Muscle of arm (tissue), 12 donors: ENCODE measurements around the gene RASSF7. TPM values are rescaled to one million over a fixed set of nuclear protein-coding genes. Genes with fewer than 3 reads are reported as not detected.

ENCODE experiments used
- DNase-seq: peaks from one replicate; pipeline ENCODE4 v3.0.0-alpha.2; 2013
- polyA plus RNA-seq, 12 donors: library from polyadenylated mRNA; unstranded; fragments of 120-200 nt; gene quantifications; one replicate each; pipeline ENCODE4 v1.2.1, GENCODE V29; 2013; ENCODE audit not compliant: insufficient read length in 12 of 12

The RASSF7 gene
- polyA plus RNA-seq, 12 donors, result 1.7 to 15.5 (median 2.4) TPM; not detected in 1

DNA sequence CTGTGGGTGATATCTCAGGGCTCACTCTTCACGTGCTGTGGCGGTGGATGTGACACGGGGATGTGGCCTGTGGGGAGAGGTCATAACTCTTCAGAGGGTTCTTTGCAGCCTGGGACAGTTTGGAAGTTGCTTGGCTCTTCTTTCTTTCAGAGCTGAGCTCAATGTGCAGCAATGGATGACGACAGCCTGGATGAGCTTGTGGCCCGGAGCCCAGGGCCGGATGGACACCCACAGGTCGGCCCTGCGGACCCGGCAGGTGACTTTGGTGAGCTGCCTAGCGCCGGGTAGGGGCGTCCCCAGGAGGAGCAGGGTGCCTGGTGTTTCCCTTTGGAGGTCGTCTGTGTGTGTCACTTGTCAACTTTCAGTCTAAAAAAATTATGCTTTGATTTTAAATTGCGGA, 20.6 kb downstream of the RASSF7 start:
- no peak for DNase-seq

DNA sequence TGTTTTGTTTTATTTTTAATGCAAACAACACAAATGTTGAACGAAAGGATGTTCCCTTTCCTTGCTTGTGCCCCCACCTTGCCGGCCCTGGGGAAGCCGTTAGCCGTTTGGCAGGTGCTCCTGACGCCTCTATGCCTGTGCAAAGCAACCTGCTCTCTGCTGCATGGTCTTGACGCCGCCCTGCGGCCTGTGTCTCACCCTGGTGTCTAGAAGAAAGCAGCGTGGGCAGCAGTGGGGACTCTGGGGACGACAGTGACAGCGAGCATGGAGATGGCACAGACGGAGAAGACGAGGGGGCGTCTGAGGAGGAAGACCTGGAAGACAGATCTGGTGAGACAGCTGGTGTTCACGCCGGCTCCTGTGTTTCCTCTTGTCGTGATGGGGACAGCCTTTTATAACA, 21.0 kb downstream of the RASSF7 start:
- DNase-seq, result no peak

DNA sequence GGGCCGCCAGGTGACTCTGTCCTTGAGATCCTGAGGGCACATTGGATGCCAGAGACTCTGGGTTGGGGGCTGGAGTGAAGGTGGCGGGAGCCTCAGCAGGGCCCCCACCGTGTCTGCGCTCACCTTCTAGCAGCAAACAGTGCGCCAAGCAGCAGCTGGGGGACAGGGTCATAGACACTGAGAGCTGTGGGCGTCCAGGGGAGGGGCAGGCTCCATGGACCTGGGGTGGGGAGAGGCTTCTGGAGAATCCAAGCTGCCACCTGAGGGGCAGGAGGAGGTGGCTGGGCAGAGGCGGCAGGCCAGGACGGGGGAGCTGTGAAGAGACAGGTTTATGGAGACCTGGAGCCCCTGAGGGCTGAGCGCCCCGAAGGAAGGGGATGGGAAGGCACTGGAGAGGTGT, 23.5 kb downstream of the RASSF7 start:
- no peak for DNase-seq

DNA sequence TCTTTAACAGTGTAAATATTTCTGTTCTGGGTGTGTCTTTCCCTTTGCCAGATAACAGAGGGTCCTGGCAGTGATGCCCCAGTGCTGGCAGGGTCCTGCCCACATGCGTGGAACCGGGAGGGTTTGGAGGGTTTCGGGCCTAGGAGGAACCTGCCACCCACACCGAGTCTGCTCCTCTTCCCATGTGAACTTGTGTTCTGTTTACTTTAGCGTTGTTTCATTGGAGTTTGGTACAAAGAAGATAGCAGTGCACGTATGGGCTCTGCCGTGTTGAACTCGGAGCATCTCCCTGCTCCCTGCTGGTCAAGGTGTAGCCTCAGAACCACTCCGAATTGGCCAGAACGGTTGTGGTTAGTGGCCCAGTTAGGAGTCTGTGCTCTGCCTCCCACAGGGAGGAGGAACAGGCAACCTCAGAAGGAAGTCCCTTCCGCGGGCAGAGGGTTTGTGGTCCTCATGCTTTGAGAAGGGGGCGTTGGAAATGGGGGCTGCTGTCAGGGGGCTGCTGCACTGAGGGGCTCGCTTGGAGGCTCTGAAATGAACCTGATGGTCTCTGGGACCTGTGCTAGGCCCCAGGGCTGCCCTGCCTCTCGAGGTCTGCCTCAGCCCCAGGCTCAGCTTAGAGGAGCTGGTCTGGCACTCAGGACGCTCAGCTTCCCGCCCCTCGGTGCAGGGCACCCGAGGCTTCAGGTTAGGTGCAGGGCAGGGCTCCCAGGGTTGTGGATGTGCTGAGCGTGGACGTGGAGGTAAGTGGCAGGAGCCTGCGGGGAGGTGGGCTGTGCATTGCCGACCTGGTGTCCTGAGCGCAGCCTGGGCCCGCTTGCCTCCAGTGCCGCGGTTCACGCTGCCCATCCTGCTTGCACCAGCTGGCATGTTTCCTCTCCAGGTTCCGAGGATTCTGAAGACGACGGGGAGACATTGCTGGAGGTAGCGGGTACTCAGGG, 25.9 kb downstream of the RASSF7 start:
- no peak for DNase-seq

DNA sequence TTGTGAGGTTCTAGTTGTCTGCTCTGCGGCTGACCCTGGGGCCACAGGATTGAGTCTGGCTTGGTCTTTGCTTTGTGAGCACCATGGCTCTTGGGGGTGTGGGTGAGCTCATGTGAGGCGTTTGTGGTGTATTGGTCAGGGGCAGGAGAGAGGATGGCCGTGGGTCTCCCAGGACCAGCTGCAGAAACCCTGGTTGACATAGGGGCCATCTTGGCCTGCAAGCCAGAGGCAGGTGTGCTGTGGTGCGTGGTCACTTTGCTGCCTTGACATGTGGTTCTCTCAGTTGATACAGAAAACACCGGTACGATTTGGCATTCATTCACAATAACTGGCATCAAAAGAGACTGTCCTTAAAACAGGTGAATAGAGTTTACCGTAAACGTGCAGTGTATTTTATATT, 26.8 kb downstream of the RASSF7 start:
- no peak for DNase-seq

DNA sequence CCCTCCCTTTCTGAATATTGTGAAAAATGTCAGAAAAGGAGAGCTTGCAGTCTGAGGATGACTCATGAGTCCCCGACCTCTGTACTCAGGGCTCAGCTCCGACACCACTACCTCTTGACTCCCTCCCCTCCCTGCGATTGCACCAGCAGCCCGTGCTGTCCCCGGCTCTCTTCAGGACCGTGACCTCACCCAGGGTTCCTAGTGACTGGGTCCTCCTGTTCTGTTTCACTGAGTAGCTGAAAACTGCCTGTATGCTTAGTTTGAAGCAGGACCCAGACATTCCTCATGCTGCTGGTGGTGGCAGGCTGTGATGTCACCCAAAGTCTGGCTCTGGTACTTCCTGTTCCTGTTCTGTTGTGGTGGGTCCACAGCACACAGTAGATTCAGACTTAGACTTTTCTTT, 27.2 kb downstream of the RASSF7 start:
- DNase-seq, result no peak

DNA sequence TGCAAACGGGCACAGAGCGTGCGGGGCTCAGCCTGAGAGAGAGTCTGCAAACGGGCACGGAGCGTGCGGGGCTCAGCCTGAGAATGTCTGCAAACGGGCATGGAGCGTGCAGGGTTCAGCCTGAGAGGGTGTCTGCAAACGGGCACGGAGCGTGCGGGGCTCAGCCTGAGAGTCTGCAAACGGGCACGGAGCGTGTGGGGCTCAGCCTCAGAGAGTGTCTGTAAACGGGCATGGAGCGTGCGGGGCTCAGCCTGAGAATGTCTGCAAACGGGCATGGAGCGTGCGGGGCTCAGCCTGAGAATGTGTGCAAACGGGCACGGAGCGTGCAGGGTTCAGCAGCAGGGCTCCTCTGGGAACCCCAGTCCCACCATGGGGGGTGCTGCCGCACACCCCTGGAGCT, 29.0 kb downstream of the RASSF7 start:
- DNase-seq, result no peak

DNA sequence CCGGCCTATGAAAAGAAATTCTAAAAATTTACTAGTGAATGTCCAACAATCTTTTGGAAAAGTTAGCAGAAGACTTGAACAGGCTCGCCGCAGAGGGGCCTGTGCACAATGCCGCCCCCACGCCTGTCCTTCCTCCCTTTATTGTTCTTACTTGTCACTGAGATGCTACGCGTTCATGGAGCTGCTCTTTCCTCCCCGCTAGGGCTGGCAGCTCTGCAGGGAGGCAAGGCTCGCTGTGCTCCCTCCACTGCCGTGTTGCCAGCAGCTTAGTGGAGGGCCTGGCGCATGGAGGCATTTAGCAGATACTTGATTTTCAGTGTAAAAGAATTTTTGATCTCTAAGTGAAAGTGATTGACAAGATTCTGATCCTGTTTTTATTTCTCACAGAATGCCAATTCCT, 30.2 kb downstream of the RASSF7 start:
- DNase-seq, result no peak

DNA sequence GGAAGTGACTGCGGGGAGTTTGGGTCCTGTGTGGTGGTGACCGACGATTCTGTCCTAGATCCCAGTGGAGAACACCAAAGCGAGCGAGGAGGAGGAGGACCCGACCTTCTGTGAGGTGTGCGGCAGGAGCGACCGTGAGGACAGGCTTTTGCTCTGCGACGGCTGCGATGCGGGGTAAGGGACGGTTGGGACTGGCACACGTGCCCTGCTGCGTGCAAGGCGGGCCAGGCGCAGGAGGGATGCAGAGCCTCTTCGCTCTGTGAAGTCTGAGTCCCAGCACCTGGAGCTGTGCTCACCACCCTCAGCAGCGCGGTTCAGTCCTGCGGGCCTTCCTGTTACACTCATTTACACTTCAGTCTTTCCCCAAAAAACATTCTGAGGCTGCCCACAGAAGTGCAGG, 31.7 kb downstream of the RASSF7 start:
- DNase-seq, result no peak

DNA sequence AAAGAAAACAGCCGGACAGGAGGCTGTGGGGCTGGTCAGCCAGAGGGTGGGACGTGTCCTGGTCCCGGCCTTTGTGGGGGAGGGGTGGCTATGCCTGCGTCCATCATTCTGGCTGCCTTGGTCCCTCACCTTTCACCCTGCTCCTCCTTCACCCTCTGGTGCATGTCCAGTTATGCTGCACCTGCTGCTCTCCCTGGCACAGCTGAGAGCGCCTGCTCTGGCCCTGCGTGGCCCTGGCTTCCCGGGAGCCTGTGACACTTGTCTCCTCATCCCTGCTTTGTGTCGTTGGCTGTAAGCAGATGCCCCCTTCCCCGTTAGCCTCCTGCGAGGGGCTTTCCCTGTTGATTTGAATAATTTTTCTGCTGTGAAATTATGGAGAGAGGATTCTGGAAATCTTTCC, 32.1 kb downstream of the RASSF7 start:
- no peak for DNase-seq

DNA sequence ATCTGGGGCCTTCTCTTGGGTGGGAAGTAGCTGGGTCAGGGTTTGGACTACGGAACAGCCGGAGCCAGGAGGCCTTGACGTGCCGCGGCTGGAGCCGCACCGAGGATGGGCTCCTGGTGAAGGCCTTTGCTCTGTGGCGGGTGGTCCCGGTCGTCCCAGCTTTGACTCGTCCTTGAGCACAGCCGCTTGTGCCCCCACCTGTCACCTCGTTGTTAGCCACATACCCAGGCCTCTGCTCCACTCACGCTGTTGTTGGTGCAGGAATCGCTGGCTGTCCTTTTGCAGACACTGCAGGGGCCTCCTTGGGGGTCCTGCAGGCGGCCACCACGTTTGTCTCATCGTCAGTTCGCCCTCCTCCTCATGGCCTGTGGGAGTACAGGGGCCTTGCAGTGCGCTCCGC, 32.6 kb downstream of the RASSF7 start:
- no peak for DNase-seq

DNA sequence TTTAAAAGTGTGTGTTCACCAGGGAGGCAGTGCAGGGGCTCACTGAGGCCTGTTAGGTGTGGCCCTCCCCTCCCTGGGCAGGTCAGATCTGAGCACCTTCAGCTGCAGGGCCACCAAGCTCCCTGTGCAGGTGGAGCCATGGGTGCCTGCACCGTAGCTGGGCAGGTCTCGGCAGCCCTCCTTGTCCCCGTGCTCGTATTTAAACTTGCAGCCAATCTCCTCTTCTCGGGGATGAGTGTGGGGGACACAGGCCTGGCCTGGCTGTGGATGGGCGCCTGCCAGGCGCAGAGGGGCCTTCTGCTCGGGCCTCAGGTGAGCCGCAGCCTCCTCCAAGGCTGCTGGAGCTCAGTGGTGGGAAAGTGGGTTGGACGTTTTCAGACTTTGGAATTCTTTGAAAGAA, 34.6 kb downstream of the RASSF7 start:
- DNase-seq, result no peak

DNA sequence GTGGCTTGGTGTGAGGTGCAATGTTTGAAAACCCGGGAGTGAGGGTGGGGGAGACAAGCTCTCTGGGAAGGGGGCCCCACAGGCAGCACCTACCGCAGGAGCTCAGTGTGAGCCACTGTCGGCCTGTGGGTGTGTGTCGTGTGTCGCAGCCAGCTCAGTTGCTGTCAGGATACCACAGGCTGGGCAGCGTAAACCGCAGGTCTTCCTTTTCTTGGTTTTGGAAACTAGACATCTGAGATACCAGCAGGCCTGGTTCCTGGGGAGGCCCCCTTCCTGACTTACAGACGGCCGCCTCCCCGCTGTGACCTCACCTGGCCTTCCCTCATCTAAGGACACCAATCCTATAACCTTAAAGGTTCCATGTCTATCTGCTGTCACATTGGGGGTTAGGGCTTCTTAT, 35.6 kb downstream of the RASSF7 start:
- DNase-seq, result no peak

DNA sequence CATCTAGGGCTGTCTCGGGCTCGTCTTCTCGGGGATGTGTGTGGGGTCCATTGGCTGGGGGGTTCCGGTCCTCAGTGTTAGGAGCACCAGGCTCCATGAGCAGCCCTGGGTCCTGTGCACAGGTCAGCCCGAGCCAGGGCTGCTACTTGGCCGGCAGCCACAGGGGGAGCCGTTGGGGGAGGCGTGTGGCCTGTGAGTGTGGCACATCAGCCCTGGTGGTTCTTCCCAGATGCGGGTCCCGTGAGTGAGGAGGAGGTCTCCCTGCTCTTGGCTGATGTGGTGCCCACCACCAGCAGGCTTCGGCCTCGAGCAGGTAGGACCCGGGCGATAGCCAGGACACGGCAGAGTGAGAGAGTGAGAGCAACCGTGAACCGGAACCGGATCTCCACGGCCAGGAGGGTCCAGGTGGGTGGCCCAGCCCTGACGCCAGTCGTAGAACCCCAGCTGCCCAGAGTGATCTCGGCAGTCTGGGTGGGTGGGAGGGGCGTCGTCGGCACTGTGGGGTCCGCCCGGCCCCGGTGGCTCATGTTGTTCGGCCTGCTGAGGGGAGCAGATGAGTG, 36.5 kb downstream of the RASSF7 start:
- DNase-seq, result no peak

DNA sequence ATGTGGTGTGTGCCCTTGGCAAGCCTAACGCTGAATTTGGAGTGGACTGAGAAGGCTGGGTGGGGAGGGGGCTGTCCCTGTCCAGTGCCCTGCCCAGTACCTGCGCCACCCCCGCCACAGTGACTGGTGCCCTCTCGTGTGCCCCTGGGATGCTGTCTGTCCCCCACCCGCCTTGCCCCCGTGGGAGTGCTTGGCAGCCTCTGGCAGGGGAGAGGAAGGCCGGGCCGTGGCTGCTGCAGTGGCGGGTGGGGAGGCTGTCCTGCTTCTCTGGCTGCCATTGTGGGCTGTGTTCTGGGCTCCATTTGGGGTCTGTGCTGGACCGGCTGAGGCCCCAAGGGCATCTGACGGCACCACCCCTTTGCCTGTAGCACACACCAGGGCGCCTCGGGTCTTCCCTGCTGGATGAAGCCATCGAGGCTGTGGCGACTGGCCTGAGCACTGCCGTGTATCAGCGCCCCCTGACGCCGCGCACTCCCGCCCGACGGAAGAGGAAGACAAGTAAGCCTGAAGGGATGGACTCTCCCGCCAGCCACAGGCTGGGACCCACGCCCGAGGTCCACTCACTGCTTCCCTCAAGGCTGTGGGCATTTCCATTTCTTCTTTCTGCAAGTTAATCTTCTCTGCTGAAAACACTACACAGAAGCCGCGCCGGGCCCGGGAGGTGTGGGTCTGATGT, 37.4 kb downstream of the RASSF7 start:
- no peak for DNase-seq

DNA sequence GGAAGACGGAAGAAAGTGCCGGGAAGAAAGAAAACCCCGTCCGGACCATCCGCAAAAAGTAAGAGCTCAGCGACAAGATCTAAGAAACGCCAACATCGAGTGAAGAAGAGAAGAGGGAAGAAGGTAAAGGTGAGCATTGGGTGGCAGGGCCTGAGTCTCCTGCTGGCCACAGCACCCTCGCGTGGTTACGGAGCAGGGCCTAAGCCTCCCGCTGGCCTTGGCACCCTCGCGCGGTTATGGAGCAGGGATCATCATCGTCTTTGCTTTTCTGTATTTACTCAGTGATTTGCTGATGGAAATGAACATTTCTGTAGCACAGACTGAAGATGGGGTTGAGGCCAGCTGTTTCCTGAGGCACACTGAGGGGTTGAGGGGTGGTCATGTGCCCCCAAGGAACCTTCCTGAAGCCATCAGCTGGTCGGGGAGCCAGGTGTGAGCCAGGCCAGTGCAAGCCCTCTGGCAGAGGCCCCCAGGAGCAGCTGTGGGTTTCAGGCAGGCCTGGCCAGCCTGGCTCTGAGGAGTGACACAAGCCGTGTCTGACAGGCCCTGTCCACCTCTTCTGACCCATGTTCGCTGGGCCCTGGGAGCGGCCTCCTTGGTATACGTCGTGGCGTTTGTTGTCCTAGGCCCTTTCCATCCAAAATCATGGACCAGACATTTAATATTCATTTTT, 40.9 kb downstream of the RASSF7 start:
- no peak for DNase-seq

DNA sequence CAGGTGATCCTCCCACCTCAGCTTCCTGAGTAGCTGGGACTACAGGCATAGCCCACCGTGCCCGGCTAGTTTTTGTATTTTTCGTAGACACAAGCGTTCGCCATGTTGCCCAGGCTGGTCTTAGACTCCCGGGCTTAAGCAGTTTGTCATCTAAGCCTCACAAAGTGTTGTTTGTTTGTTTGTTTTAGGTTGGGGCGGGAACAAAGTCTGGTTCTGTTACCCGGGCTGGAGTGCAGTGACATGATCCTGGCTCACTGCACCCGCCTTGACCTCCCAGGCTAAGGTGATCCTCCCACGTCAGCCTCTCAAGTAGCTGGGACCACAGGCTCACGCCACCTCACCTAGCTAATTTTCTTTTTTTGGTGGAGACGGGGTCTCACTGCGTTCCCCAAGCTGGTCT, 42.4 kb downstream of the RASSF7 start:
- no peak for DNase-seq

DNA sequence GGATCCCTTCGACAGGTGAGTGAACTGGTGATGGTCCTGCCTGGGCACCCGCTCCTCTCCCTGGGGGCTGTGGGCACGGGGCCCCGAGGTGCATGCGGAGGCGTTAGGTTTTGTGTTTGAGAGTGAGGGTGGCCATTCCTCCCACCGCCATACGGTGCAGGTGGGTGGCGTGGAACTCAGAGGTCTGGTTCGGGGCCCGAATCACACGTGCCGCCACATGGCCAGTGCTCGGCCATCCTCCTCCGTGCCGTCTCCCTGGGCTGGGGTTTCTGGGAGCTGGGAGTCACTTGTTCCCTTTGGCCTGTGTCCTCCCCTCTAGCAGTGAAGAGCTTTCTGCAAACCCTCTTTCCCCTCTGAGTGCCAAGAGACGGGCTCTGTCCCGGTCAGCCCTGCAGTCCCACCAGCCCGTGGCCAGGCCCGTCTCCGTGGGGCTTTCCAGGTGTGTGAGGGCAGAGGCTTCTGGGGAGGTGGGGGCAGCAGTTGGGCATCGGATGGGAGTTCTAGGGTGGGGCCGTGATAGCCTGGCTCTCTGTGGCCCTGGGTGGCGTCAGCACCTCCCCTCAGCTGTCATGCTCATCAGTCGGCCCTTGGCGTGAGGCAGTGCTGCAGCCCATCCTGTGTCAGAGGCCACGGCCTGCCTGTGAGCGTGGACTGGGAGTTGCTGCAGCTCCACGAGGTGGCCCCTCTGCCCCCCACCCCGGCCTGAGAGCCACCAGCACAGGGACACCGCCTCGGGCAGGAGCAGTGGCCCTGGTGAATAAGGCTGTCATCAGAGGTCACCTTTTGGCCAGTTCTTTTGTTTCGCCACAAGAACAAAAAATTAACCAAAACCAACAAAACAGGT, 44.7 kb downstream of the RASSF7 start:
- no peak for DNase-seq

DNA sequence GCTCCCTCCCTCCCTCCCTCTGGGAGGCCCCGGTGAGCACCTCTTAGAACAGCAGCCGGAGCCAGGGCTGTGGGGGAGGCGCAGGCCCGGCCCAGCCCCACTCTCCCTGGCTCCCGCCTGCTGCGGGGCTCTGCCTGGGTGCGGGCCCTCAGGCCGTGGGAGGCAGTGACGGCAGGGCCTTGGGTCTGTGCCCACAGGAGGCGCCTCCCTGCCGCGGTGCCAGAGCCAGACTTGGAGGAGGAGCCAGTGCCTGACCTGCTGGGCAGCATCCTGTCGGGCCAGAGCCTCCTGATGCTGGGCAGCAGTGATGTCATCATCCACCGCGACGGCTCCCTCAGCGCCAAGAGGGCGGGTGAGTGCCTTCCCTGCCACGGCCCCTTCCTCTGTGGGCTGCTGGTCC, 45.5 kb downstream of the RASSF7 start:
- no peak for DNase-seq

DNA sequence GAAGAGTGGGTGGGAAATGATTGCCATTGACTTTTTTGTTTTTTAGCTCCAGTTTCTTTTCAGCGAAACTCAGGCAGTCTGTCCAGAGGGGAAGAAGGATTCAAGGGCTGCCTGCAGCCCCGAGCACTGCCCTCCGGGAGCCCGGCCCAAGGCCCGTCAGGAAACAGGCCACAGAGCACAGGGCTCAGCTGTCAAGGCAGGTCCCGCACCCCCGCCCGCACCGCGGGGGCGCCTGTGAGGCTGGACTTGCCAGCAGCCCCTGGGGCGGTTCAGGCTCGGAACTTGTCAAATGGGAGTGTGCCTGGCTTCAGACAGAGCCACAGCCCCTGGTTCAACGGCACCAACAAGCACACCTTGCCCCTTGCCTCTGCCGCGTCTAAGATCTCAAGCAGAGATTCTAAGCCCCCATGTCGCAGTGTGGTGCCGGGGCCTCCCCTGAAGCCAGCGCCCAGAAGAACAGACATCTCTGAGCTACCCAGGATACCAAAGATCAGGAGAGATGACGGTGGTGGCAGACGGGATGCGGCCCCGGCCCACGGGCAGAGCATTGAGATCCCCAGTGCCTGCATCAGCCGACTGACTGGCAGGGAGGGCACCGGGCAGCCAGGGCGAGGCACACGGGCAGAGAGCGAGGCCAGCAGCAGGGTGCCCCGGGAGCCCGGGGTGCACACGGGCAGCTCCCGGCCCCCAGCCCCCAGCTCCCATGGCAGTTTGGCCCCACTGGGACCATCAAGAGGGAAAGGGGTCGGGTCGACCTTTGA, 46.4 kb downstream of the RASSF7 start:
- DNase-seq, result no peak
